Left renal cortex interstitium (tissue), 4 donors: ENCODE measurements around the gene KTN1. TPM values are rescaled to one million over a fixed set of nuclear protein-coding genes. Genes with fewer than 3 reads are reported as not detected.

Experiments
- DNase-seq, 4 donors: peaks; one replicate each; pipeline ENCODE4 v3.0.0-alpha.2; 2013; ENCODE audit warnings: low read depth in 4 of 4, low spot score in 2 of 4, missing footprints in 1 of 4
- polyA plus RNA-seq, 4 donors: library from polyadenylated mRNA; unstranded; fragments of 120-200 nt; gene quantifications; one replicate each; pipeline ENCODE4 v1.2.1, GENCODE V29; 2013; ENCODE audit not compliant: insufficient read length in 4 of 4

Gene KTN1
- polyA plus RNA-seq, 4 donors = 176 to 234 (median 206) TPM

DNA sequence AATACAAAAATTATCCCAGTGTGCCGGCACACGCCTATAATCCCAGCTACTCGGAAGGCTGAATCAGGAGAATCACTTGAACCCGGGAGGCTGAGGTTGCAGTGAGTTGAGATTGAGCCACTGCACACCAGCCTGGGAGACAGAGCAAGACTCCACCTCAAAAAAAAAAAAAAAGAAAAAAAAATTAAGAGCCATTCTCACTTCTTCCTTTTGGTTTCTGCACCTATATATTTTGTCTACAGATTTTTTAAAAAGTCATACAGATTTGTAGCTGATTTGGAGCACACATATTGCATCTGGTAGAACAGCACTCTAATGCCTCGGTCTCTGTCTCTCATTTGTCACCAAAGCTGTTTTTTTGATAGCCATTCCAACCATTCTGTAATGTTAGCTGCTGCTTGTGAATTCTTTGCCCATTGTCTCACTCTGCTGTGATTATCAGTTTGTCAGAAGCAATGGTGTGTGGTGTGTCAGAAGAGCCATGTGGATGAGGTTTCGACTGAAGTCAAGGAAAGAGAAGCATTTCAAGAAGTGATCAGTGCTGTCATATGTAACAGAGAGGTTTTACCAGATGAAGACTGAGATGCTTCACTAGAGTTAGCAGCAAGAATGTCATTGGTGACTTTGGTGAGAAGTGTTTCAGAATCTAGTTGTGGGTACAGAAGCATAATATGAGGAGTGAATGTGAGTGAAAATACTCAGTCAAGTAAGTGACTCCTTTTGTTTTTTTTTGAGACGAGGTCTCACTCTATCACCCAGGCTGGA lies 8.7 kb upstream of the KTN1 start:
- no peak for DNase-seq

DNA sequence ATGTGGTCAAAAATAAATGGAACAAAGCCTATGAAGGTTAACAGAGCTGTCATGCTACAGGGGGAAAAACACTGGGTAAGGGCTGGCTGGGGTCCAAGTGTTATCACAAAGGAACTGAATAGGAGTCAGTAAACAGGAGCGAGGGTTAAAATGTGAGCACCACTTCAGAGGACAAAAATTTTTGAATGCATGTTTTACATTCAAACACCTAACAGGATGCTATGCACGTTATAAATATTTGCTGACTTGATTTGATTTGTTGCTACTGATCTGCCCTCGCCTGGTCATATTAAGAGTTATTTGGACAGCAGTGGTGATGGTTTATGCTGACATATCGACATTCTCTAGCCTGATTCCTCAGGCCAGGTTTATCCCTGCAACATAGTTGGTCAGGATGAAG lies 7.4 kb upstream of the KTN1 start:
- DNase-seq = no peak

DNA sequence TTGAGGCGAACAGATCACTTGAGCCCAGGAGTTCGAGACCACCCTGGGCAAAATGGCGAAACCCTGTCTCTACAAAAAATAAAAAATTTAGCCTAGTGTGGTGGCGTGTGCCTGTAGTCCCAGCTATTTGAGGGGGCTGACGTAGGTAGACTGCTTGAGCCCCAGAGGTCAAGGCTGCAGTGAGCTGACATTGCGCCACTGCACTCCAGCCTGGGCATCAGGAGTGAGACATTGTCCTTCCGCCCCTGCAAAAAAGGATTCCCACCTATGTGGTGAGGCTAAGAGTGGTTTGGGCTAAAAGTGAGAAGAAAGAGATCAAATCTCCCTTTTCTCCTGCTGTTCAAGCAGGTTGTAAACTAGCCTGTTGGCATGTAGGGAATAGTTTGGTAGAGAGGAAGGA lies 5.0 kb upstream of the KTN1 start:
- no peak for DNase-seq

DNA sequence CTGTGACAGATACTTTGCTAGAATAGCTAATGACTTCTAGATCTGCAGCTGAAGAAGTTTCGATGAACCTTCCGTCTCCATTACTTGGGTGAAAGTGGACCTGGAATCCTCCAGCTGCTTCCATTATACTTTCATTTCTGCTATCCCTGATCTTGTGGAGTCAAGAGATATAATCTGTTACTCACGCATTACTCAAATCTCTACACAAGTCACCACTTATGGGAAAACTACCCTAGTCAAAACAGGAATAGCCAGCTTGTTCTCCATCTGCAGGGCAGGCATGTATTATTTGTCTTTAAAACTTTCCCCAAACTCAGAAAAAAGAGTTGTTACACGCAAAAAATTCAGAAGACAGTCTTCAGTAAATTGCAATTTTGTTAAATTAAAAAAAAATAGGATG lies 2.8 kb upstream of the KTN1 start:
- DNase-seq = no peak

DNA sequence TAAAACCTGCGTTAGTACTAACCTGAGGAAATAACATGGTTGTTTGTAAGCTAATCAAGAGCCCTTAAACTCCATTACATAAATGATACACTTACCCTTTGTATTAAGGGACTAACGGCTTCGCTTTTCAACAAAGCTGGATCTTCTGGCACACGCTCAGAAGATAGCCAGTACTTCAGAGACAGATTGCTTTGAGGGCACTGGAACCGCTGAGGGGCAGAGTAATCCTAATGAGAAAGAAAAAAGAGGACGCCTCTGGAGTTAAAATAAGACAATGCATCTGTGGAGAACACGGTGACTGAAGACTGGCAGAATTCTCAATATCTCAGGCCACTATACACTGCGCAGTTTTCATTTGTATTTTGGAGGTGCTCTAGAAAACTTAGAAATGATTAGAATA lies 1.5 kb upstream of the KTN1 start:
- no peak for DNase-seq

DNA sequence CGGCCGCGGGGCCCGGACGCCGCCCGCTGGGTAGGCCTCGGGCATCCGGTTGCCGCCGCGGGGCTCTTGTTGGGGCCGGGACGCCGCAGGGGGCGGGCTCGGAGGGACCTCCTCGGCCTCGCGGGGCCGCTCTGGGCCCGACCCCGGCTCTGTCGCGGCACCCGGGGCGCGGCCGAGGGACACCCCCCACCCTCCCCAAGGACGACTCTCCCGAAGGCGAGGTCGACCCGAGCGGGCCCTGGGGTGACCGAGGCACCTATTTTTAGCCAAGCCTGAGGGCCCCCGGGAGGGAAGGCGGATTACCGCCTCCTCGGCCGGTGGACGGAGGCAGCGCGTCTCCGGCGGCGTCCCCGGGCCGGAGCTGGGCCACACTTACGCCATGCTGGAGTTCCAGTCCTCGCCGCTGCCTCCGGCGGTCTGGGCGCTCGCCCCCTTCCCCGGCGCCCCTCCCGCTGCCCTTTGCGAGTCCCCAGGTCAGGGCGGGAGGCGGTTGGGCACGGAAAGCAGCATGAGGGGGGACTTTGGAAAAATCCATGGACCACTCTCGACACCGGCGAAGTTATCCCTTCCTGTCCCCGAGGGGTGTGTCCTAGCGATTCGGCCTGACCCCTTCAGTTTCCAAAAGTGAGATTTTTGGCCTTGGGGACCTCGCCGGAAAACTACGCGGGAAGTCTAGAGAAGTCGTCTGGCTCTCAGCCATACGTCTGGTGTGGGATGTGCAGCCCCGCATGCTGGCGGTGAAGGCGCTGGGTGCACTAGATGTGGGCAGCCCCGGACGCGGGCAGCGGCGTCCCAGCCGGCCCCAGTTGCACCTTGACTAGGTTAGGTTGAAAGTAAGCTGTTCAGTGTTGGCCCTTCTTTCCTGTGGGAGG lies 699 bp downstream of the KTN1 start:
- peak in 1 of 4 donors; percentile 44 for DNase-seq

DNA sequence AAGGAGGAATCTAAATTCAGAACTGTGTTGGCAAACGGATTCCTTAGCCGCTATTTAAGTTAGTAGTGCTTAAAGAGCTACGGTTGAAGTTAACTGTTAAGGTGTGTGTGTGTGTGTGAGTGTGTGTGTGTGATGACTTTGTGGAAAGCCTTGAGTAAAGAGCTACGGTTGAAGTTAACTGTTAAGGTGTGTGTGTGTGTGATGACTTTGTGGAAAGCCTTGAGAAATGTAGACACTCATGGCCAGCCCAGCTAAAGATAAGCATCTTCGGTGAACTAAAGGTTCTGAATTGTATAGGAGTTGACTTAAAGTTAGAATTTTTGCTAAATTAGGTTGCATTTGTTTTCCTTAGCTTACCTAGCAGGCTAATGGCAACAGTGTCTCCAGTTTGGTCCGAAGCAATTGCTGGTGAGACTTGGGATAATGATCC lies 1.4 kb downstream of the KTN1 start:
- DNase-seq = no peak

DNA sequence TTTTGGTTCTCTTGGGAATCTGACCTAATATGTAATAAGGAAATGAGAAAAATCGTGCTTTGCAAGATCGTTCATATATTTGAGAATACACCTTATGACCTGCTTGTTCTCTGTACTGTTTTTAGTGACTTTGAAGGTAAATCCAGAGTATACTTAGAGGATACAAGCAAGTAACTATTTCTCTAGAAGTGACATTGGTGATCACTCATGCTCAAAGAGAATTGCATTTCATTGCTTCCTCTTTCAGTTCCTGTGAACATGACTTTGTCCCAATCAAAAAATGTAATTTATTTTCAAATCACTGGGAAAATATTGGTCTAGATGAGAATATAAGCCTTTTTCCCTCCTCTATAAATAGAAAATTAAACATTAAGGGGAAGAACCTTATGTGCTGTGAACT lies 2.7 kb downstream of the KTN1 start:
- DNase-seq = no peak

DNA sequence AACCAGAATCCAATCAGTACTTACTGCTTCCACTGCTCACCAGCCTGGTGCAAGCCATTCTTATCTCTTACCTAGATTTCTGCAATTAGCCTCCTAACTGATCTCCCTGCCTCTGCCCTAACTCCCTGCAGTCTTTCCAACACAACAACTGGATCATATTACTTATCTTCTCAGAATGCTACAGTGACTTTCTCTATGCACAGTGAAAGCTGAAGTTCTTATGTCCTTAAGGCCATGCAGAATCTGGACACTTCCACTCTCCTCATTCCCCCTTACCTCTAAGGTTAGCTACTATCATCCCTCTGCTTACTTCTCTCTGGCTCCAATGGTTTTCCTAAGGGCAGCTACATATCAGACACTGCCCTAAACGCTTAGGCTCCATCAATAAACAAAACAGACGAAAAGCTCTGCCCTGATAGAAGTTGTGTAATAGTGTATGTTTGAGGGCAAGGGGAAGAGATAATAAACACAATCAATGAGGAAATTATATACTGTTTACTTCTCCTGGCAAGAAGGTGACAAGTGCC lies 4.0 kb downstream of the KTN1 start:
- DNase-seq = no peak

DNA sequence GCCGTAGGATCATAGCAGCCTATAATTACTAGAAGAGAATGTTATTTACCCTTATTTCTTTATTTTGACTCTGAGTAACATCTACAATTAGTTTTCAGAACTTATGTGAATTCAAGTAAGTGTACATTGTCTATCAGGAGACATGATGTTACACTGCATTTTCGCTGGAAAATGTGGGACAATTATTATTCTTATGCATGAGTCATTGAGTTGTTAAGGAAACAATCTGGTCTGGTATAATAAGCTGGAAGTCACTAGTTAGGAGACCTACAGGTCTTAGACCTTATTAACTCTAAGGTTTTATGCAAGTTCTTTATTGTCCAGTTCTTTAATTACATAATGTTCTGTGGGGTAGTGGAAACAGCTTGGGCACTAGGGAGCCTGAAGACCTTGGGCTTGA lies 5.8 kb downstream of the KTN1 start:
- no peak for DNase-seq

DNA sequence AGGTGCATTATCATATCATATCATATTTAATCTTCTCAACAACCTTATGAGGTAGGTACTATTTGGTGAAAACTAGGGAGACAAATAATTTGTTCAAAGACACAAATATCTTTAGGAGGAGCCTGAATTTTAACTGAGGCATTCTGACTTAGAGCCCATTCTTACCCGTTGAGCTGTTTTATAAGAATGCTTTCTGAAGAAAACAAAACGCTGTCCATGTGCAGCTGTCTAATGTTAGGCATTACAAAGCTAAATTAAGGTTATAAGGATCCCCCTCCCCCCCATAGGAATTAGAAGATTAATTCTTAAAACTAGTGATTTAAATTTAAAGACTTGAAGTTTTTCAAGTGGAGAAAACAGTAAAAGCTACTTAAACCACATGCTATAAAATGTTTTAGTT lies 6.4 kb downstream of the KTN1 start:
- DNase-seq = no peak

DNA sequence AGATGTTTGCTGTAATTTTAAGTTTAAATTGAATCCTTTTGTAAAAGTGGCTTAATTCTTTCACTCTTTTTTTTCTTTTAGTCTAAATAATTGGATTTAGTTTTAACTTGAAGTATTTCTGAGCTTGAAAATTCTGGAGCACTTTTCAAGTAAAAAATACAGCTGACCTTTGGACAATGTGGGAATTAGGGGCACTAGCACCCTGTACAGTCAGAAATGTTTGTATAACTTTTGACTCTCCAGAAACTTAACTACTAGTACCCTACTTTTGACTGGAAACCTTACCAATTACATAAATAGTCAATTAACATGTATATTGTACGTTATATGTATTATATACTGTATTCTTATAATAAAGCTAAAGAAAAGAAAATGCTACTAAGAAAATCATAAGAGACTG lies 7.8 kb downstream of the KTN1 start:
- DNase-seq = no peak

DNA sequence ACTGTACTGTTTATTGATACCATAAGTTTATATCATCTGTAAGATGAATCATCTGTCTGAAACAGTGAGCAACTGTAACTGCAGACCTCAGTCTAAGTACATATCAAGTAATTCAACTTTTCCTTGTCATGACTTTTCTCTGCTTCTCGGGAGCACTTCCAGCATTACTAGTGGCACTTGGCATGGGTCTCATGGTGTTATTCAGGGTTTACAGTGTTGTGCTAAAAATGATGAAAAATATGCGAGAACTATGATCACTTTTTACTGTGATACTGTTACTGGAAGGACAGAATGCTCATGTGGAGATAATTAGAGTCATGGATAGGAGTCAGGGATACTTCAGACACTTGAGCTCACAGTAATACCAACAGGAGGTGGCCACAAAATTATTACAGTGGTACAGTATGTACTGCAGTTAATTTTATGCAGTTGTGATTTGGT lies 8.3 kb downstream of the KTN1 start:
- no peak for DNase-seq

DNA sequence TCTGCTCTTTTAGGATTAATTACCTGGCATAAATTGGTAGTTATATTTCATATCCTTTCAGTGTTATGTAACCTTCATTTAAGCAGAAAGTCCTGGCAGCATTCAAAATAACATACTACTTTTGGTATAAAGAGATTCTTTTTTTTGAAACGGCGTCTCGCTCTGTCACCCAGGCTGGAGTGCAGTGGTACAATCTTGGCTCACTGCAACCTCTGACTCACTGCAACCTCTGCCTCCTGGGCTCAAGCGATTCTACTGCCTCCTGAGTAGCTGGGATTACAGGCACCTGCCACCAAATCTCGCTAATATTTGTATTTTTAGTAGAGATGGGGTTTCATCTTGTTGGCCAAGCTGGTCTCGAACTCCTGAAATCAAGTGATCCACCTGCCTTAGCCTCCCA lies 9.2 kb downstream of the KTN1 start:
- no peak for DNase-seq

DNA sequence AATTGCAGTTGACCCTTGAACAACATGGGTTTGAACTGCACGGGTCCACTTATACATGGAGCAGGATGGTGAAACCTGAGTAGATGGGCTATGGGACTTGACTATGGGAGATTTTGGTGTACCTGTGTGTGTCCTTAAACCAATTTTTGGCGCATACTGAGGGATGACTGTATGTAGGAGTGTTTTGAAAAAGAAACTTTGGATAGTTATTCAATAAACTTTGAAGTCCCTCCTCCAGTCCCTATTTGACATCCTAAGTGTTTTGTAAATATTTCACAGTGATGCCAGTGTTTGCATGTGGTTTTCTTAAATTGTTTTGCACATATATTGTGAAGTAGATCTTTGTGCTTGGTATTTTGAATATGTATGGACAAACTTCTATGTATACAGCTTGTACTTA lies 12.4 kb downstream of the KTN1 start:
- DNase-seq = no peak

DNA sequence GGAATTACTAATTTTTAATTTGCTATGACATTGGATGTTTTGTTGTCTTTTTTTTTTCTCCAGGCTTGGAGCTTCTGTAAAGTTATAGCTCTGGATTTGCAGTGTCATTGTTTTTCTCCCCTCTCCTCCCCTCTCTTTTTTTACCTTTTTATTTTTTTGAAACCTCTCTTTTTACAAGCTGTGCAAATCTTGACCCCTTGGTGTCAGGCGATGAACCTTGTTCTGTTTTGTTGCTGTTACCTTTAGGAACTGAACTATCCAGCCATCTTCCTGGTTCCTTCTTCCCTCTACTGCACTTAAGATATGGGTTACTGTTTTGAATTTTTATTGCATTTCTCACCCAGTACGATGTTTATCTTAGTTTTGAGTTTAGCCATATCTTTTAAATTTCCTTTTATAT lies 13.7 kb downstream of the KTN1 start:
- DNase-seq = no peak

DNA sequence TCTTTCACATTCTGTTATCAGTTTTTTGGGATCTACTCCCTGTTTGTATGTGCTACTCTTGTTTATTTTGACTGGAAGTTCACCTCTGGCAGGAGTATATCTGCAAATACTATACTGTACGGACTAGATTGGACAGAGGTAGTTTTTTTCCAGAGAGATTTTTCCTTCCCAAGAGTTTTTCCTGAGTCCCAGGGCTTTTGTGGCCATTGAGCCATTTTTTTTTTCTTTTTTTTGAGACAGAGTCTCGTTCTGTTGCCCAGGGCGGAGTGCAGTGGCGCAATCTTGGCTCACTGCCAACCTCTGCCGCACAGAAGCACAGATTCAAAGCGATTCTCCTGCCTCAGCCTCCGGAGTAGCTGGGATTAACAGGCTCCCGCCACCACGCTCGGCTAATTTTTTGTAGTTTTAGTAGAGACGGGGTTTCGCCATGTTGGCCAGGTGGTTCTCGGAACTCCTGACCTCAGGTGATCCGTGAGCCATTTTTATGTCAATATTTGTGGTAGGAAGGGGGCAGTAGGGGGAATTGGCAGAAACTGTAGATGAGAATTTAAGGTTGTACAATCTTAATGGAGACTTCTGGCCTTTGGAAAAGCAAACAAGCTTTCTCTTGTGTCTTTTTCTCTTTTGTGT lies 19.4 kb downstream of the KTN1 start:
- no peak for DNase-seq

DNA sequence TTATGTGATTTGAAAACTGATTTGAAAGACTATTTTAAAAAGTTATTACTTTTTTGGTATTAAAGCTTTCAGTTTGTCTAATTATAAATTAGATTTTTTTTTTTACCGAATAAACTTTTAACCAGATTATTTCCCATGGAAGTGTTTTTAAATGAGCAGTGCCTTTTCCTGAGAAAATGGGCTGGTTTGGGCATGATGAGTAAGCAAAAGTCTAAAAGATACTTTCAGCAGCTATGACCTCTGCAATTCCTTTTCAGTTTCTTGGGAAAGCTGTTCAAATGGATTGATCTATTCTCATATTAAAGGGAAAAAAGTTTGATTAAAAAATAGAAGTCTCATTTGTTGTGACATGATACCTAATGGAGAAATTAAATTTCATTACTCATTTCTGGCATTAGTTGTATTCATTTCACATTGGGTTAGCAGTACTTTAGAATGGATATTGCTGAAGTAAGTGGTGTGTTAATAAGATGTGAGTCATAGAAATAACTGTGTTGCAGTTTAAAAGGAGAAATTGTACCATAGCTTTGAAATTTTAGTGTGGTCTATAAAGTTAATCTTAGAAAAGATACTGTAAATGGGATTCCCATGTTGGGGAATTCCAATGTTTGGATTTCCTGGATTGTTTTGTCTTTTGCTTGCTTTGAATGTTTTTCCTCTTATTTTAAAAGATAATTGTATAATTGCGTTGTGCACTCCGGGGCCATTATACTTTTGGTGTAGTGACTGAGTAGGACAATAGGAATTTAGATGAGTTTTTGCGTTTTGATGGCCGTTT lies 21.0 kb downstream of the KTN1 start:
- no peak for DNase-seq

DNA sequence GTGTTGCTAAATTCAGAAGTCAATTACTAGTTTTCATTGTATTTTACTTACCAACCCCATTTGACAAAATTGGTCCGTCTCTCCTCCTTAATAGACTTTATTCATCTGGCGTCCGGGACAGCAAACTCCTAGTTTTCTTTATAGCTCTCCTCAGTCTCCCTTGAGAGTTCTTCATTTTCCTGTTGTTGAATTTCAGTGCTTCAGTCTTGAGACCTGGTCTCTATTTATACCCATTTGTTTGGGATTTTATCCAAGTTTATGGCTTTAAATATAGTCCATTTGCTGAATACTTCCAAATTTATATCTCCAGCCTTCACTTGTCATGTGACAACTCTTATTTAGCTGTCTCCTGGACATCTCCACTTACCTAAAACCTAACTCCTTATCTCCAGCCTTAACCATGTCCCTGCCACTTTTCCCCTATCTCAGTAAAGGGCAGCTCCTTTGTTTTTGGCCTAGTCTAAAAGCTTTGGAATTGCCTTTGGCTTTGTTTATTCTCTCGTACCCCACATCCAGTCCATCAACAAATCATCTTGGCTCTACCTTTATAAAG lies 23.5 kb downstream of the KTN1 start:
- DNase-seq = no peak

DNA sequence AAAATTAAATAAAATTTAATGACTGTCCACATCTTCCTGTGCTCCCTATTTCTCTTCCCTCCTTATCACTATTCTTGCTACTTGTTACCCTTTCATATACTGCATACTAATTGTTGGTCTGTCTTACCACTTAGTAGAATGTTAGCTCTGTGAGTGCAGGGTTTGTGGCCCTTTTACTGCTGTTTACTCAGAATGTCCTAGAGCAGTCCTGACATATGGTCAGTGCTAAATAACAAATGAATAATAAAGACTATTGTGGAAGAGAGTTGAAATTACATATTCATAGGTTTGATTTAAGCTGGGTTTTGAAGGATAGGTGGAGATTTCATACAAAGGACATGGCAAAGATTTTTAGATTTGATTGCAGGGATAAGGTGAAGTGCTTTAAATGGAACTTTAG lies 24.5 kb downstream of the KTN1 start:
- DNase-seq = no peak
